Forelimb muscle (tissue), 1 donor: ENCODE results near the gene ARMH4. TPM values are rescaled to one million over a fixed set of nuclear protein-coding genes. Genes with fewer than 3 reads are reported as not detected.

Experiments used
- DNase-seq: peaks from one replicate; pipeline ENCODE4 v3.0.0-alpha.2; 2013; ENCODE audit warnings: low read depth
- polyA plus RNA-seq: library from polyadenylated mRNA; unstranded; fragments of 120-200 nt; gene quantifications from one replicate; pipeline ENCODE4 v1.2.1, GENCODE V29; 2013; ENCODE audit not compliant: insufficient read length

Gene ARMH4, protein sequence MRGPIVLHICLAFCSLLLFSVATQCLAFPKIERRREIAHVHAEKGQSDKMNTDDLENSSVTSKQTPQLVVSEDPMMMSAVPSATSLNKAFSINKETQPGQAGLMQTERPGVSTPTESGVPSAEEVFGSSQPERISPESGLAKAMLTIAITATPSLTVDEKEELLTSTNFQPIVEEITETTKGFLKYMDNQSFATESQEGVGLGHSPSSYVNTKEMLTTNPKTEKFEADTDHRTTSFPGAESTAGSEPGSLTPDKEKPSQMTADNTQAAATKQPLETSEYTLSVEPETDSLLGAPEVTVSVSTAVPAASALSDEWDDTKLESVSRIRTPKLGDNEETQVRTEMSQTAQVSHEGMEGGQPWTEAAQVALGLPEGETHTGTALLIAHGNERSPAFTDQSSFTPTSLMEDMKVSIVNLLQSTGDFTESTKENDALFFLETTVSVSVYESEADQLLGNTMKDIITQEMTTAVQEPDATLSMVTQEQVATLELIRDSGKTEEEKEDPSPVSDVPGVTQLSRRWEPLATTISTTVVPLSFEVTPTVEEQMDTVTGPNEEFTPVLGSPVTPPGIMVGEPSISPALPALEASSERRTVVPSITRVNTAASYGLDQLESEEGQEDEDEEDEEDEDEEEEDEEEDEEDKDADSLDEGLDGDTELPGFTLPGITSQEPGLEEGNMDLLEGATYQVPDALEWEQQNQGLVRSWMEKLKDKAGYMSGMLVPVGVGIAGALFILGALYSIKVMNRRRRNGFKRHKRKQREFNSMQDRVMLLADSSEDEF
- 6.8 TPM for polyA plus RNA-seq

DNA sequence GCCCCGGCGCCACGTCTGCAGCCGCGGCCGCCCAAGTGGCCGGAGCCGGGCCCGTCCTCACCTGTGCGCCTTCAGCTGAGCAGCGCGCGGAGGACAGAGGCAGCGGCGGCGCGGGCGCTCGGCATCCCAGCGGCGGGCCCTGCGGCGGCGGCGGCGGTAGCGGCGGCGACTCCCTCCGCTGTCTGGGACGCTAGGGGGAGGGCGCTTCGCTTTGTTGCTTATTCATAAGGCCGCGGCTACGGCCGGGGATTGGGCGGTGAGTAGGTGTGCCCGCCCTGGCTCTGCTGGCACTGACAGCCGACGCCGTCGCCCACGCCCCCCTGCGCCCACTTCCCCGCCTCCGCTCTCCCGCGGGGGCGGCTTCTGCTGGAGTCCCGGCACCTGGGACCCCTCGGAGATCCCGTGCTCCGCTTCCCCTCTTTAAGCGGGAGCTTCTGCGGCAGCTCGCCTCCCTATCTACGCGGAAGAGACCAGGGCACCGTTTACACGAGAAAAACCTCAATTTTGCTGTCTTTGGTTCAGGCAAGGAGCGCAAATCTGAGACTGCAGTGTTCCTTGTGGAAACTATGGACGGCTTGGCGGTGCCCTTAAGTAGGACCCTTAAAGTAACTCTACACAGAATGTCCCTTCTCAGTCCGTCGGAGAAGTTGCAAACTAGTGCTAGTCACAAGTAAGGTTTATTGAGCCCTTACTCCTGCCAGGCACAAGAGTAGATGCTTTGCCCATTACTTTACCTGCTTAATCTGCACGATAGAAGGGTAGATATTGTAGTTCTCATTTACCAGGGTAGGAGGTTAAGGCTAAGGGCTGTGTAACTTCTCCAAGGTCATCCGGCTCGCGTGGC lies at the start of gene ARMH4:
Gene ARMH4 (minus strand): TSS at position 200 of the 844 bp plus-strand sequence. CDS start 12,855 bp downstream, outside the sequence.
- DNase-seq: peak; percentile 43

GRCh38 chr14:58200846-58201245 lies 48.8 kb upstream of the ARMH4 start:
- DNase-seq: no peak

DNA sequence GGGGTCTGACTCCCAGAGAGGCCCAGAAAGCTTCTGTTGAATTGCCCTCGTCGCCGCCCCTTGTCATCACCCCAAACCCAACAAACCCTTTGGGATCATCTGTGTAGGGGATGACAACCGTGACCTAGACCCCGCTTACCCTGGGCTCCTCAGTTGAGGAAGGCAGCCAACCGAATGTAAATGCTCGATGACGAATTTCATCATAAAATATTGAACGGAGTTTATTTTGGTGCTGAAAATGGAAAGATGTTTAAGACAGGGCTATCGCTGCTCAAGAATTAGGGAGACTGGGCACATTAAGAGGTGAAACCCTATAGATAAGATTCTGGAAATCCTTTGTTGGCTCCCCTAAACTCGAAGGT lies 48.4 kb upstream of the ARMH4 start:
- DNase-seq: no peak

DNA sequence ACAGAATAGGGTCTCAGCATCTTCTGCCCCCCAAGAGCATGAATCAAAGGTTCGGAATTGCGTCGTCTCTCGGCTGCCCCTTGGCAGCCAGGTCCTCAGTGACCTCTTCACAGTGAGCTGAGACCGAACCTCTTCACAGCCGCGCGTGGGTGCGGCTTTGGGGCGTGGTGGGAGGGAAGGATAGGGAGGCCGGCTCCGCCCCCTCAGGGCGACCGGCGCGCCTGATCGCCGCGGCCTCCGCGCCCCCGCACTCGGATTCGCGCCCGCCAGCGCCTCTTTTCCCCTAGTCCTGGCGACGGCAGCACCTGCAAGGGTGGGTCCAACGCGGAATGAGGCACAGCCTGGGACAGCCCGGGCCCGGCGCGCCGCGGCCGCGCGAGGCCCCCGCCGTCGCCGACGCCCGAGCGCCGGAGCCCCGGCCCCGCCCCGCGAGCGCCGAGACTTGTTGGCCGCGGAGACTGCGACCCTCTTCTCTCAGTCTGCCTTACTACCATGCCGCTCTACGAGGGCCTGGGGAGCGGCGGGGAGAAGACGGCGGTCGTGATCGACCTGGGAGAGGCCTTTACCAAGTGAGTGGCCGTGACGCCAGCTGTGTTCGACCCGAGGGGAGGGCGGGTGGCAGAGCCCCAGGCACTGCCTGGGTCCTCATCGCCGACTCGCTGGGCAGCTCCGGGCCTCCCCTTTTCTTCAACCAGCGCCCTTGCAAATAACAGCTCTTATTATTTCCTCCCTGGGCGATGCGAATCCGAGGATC lies 47.9 kb upstream of the ARMH4 start, which contains the start of gene ACTR10:
Gene ACTR10 (plus strand): TSS at position 424 of the 754 bp plus-strand sequence. CDS start 69 bp downstream, at position 493.
- DNase-seq: peak; percentile 39

- DNase-seq: no peak
These were observed 46.1 kb upstream of the ARMH4 start for GRCh38 chr14:58198086-58198485.

DNA sequence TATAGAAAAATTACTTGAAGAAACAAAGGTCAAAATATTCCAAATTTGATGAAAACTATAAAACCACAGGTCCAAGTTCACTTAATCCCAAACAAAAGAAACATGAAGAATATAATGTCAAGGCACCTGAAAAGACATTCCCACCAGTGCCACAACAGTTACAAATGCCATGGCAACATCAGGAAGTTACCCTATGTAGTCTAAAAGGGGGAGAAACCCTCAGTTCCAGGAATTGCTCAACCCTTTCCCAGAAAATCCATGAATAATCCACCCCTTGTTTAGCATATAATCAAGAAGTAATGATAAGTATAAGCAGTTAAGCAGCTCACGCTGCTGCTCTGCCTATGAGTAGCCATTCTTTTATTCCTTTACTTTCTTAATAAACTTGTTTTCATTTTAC lies 44.2 kb upstream of the ARMH4 start:
- DNase-seq: no peak

DNA sequence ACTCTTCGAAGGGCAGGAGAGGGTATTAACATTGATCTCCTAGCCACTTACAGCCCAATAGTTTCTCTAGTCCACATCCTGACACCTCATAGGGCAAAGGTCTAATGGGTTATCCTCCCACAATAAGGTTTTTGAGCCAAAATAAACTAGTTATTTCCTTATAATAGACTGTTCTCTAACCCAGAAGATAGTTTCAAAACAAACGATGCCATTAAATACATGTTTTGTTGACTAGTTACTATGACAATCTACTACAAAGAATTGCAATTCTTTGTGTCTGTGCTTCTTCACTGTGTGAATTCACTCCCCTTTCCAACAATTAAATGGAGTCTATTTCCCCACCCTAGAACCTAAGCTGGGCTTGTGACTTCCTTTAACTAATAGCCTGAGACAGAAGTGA lies 41.5 kb upstream of the ARMH4 start:
- DNase-seq: no peak

GRCh38 chr14:58191763-58192601 lies 40.0 kb upstream of the ARMH4 start:
- DNase-seq: no peak

DNA sequence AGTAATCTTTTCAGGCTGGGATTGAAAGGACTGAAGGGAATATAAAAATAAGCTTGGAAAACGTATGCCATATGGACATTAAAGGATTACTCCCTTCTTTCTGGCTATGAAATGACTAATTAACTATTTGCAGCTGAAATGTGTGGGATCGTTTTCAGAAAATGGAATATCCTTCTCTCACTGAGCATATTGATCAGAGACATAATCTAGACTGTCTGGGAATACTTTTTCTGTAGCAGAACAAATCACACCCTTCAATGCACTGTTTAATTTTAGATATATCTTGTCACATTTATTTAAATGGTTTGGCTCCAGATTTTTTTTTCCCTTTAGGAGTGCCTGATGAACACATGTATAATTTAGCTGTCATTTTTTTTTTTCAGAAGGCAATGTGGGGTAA lies 37.2 kb upstream of the ARMH4 start:
- DNase-seq: no peak

GRCh38 chr14:58177125-58177524 lies 25.1 kb upstream of the ARMH4 start:
- no peak for DNase-seq

DNA sequence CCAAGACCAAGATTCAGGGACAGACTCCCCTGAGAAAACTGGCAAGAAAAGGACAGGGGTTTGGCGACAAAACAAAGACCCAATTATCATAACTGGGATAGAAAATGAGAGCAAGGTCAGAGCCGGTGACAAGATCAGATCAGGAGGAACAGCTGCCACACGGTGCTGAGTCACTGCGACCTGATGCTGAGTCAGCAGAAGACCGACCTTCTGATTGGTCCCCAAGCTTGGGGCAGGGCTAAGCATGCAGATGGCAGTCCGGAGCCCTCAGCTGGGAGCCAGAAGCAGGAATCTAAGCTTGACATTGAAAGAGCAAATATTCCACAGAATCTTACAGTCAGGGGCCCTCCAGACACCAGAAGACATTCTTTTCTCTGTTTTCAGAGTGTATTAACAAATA lies 19.1 kb upstream of the ARMH4 start:
- DNase-seq: no peak

DNA sequence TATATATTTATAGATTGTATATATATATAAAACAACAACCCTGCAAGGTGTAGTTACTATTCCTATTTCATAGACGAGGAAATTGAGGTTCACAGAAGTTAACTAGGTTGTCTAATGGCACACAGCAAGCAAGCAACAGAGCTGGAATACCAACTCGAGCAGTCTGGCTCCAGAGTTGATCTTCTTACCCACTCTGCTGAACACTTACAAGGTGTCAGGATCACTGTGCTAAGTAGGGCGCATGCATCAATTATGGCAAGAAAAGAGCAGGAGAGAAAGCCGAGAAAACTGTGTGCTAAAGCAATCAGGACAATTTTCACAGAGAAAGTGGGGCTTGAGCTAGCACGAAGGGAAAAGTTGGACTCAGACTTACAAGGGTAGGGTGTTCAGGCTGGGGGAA lies 15.9 kb upstream of the ARMH4 start:
- no peak for DNase-seq

DNA sequence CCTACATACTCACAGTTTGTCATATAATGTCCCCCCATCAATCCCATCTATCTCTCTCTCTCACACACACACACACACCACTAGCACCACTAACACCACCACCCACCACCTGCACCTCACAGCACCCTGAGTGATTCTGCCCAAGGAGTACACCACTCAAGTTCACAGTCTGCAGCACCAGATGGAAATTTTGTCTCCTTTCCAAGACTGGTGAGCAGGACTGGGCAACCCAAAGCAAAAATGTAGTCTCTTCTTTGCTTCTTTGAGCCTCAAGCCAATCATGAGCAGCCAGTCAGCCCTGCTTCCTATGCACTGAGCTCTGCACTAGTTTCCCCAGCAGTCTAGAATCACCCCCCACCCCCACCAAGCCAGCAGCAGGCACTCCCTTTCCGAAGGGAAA lies 15.0 kb upstream of the ARMH4 start:
- DNase-seq: no peak

DNA sequence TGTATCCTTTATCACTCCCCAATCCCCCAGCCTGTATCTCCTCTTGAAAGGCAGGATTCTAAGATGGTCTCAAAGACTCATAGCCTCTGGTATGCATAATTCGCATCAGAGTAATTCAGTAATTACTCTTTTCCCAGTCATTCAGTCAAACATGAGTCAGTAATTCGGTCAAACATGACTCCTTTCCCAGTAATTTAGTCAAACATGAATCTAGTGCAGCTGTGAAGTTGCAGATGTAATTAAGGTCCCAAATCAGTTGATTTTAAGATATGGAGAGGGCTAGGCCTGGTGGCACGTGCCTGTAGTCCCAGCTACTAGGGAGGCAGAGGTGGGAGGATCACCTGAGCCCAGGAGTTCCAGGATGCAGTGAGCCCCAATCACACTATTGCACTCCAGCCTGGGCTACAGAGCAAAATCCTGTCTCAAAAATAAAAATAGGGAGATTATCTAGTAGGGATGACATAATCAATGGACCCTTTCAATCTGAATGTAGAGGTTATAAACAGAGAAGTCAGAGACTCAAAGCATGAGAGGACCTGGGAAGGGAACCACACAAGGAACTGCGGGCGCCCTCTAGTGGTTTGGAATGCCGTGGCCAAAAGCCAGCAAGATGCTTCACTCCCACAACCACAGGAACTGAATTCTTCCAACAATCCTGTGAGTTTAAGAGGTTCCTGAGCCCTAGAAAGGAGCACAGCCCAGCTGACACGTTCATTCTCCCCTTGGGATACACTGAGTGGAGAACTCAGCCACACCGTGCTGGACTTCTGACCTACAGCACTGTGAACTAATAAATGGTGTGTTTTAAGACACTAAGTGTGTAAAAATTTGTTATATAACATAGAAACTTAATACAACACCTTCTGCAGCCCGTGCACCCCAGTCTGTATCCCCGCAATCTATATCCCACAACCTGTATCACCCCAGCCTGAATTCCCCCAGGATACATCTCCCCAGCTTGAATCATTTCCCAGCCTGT lies 14.3 kb upstream of the ARMH4 start:
- DNase-seq: no peak

GRCh38 chr14:58160561-58160960 lies 8.5 kb upstream of the ARMH4 start:
- DNase-seq: no peak

DNA sequence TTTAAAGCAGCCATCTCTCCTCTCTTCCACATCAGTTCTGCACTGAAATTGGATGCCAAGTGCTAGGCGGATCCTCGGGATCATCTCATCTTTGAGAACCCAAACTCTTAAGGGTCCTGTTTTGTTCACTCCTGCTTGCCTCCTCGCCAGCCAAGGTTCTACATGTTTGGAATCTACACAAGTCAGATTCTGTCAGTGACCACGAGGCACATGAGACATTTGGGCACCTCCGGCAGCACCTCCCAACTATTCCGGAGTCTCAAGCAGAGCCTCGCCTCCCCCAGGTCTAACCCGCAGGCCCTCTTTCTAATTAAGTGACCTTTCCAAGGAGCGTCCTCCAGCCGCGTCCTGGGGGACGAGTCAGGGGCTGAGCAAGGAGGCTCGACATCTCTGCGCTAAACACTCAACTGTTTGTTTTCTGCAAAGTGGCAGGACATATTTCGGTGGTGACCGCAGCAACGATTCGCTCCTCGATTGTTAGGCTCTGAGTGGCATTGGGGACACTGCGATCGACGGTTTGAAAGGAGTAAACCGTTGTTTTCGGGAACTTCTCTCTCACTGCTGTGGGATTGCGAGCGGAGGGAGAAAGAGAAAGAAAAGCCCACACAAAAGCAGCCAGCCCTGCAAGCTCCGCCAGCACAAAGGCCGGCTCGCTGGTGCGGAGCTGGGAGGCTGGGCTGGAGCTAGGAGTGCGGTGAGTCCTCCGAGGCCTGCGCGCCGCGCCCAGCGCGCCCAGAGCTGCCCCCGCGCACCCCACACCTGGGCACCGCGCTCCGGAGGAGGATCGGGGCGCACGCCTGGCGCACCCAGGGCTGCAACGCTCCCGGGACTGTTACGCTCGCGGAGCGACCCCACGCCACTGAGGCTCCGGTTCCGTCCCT lies 640 bp downstream of the ARMH4 start:
- DNase-seq: no peak

DNA sequence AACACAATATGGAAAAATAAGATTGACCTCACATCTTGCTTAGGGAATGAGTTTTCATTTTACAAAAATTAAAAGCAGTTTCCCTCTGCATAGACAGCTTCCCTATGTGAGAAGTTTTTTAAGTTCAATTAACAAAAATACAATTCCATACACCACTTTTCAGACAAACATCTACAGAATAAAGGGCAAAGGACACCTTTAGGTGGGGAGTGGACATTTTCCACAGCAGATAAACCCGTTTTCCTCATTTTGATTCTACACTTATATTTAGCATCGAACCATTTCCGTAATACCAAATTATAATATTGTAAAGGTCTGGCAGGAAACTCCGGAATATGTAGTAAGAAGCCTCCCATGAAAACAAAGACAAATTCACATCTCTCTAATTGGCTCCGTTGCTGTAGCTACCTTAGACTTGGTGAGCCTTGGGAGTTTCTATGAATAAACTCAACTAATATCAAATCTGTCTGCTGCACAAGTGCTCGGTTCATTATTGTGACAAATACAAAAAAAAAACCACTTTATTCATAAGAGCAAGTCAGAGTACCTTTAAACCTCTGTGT lies 1.7 kb downstream of the ARMH4 start:
- DNase-seq: no peak

DNA sequence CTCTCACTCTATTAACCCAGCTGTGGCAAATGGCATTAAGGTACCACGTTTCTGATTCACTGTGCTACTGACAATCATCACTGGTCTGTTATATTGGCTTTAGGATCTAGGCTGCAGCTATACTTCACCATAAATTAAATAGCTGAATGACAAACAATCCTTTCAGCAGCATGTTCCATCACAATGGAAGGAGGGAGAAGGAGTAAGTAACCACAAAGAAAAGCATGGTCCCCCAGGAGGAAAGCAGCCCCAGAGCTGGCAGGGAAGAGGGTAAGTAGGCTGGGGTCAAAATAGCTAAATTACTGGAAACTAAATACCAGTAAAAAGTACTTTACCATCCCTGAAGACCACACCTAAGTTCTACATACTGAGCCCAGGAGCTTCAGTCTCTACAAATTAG lies 2.8 kb downstream of the ARMH4 start:
- DNase-seq: no peak
